PC-3 (cell line): ENCODE measurements around the gene ULK4.

ENCODE experiments used
- CTCF ChIP-seq: fragments of 300-600 bp; sonication (generic); conservative IDR thresholded peaks from 2 replicates; pipeline ENCODE4 v1.5.1; 2017; ENCODE audit warnings: antibody characterized with exemption, low read depth, mild to moderate bottlenecking, low read length
- EZH2 ChIP-seq: fragments of 300-600 bp; sonication (generic); IDR thresholded peaks from one replicate; pipeline ENCODE4 v1.6.1; 2017; ENCODE audit warnings: antibody characterized with exemption, mild to moderate bottlenecking, low read length; ENCODE audit not compliant: unreplicated experiment
- EZH2phosphoT487 ChIP-seq: fragments of 300-600 bp; sonication (generic); IDR thresholded peaks from 2 replicates; pipeline ENCODE4 v1.6.1; 2018; ENCODE audit warnings: mild to moderate bottlenecking, antibody characterized with exemption, low read length, borderline replicate concordance

DNA sequence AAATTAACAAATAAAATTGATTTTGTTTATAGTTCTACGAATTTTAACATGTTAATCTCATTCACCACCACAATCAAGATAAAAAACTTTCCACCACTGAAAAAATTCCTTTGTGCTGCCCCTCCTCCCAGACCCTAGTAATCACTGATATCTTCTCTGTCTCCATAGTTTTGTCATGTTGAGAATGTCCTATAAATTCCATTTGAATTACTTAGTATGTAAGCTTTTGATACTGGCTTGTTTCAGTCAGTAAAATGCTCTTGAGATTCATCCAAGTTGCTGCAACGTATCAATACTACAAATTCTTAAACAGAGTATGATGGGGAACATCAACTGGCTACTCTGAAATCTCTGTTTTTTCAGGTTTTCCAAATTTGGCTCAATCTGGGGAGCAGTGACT lies 633.0 kb downstream of the ULK4 start:
- TF ChIP-seq CTCF (no peak), EZH2 (no peak), EZH2phosphoT487 (no peak)
